HAP-1 (cell line): ENCODE data around the gene SLFN12L.

Experiments
- DNase-seq, 2 experiments: peaks; one replicate each; pipeline ENCODE4 v3.0.0-alpha.2; 2016 to 2020; ENCODE audit warnings: low spot score in 2 of 2
- H3K27me3 ChIP-seq: fragments of 250-450 bp; sonication (Bioruptor Pico); 2 replicates; pipeline ENCODE4 v1.5.1; 2020; ENCODE audit warnings: low read depth, mild to moderate bottlenecking, moderate library complexity
- H3K36me3 ChIP-seq: fragments of 250-450 bp; sonication (Bioruptor Pico); replicated peaks from 2 replicates; pipeline ENCODE4 v1.5.1; 2020; ENCODE audit warnings: mild to moderate bottlenecking
- H3K4me1 ChIP-seq: fragments of 250-450 bp; sonication (Bioruptor Pico); 2 replicates; pipeline ENCODE4 v1.5.1; 2020; ENCODE audit warnings: mild to moderate bottlenecking
- H3K4me3 ChIP-seq: fragments of 250-450 bp; sonication (Bioruptor Pico); 2 replicates; pipeline ENCODE4 v1.5.1; 2020; ENCODE audit warnings: mild to moderate bottlenecking, moderate library complexity
- H3K9me3 ChIP-seq: fragments of 250-450 bp; sonication (Bioruptor Pico); 2 replicates; pipeline ENCODE4 v1.5.1; 2020; ENCODE audit warnings: mild to moderate bottlenecking, moderate library complexity
- in situ Hi-C: fragments of 300-500 bp; cut with MboI; formaldehyde crosslinking; loops from 3 replicates; pipeline ENCODE4 v1.14.3; 2020; ENCODE audit warnings: low sequenced_read_pairs, inconsistent platforms, mixed read lengths

Gene SLFN12L

DNA sequence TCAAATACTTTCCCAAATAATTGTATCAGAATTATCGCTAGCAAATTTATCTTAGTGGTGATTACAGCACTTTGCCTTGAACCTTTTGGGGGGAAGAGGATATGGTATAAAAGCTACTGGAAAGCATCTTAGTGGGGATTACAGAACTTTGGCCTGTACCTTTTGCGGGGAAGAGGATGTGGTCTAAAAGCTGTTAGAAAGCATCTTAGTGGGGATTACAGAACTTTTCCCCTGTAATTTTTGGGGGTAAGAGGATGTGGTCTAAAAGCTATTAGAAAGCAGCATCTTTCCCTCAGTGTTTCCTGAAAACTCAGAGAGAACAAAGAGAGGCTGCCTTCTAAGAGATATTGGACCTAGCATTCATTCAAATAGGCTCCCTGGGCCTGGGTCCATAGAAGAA, 109.2 kb downstream of the SLFN12L start:
- in situ Hi-C loops: no loop called here

DNA sequence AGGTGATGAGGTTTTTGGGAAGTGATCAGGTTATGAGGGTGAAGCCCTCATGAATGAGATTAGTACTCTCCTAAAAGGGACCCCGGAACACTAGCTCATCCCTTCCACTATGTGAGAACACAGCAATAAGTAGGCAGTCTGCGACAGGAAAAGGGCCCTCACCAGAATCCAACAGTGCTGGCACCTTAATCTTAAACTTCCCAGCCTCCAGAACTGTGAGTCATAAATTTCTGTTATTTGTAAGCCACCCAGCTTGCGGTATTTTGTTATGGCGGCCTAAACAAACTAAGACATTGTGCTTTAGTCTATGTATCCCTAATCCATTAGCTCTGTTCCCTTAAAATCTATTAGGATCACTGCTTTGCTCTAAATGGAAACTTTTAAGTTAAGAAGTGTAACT, 113.7 kb downstream of the SLFN12L start:
- DNase-seq: no peak
- Histone ChIP-seq H3K4me3 (no peak overlapping the region), H3K9me3 (no peaks in the 10 kb centered on the region), H3K36me3 (no peaks in the 10 kb centered on the region), H3K4me1 (no peaks in the 10 kb centered on the region), H3K27me3 (no peaks in the 10 kb centered on the region)
- in situ Hi-C loops: no loop called here

More for the DNA sequence above, 109.2 kb downstream of the SLFN12L start:
- peaks cover 2% of the 10 kb centered on the region; the same call in 1 of the 2 replicates for H3K9me3 ChIP-seq
- no peaks in the 10 kb centered on the region for H3K36me3 ChIP-seq
- H3K4me3 ChIP-seq: no peak overlapping the region
- peaks cover 7% of the 10 kb centered on the region for H3K4me1 ChIP-seq
- no peak for DNase-seq
- no peaks in the 10 kb centered on the region for H3K27me3 ChIP-seq
